SU-DHL-6 (cell line): ENCODE measurements around the gene FGF22.

Source experiments
- CTCF ChIP-seq: fragments of 200-600 bp; sonication (generic); IDR thresholded peaks from one replicate; pipeline ENCODE4 v1.5.1; 2017; ENCODE audit warnings: antibody characterized with exemption, mild to moderate bottlenecking, low read length, moderate library complexity; ENCODE audit not compliant: insufficient read depth, poor library complexity, severe bottlenecking
- EZH2phosphoT487 ChIP-seq: fragments of 200-600 bp; sonication (generic), shearing (Covaris generic); conservative IDR thresholded peaks from 2 replicates; pipeline ENCODE4 v1.6.1; 2018; ENCODE audit warnings: mild to moderate bottlenecking, antibody characterized with exemption, low read length, moderate library complexity, mixed read lengths

GRCh38 chr19:651991-652390 is 12.3 kb downstream of the FGF22 start:
- no peak for TF ChIP-seq CTCF
- no peak for TF ChIP-seq EZH2phosphoT487
